ENCODE data around the gene SPRR5. TPM values are rescaled to one million over a fixed set of nuclear protein-coding genes. Genes with fewer than 3 reads are reported as not detected.

SPRR5 gene
- total and polyA plus RNA-seq, 2 of the 8 experiments (the other 6 are each of a cell fraction or from before 2014, with no cell fraction given) = not detected

DNA sequence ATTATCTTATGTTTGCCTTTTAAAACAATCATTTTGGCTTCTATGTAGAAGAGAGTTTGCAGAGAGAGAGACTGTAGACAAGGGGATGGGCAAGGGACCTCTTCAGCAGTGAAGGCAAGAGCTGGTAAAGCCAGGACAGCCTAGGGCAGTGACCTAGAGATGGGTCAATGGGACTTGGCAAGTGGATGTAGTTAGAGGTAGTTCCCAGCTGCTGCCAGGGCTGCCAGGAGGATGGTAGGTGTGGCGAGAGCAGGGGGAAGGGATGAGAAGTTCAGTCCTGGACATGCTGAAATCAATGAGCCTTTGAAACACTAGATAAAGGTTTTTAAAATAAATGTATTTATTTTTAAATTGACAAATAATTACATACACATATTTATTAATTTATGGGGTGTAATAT is 6.4 kb upstream of the SPRR5 start (continued):
- no peak for TF ChIP-seq GABPA (IDR thresholded peaks at IDR 0.05; ENCODE audit: borderline replicate concordance, insufficient read depth, low read length)

Measured in H1 (cell line).